SK-N-SH (cell line): ENCODE data around the gene TCEA2. TPM values are rescaled to one million over a fixed set of nuclear protein-coding genes. Genes with fewer than 3 reads are reported as not detected.

Source experiments
- CTCF ChIA-PET: fragments of 300-600, 350-600 bp; formaldehyde crosslinking; extraction: SDS; loops from one replicate; lab custom pipeline; 2021; lab: Yijun Ruan, JAX
- POLR2A ChIA-PET: fragments of 350-600 bp; sonication (Branson Sonifier 250); formaldehyde crosslinking; extraction: SDS; loops from one replicate; lab custom pipeline; 2020; ENCODE audit warnings: antibody characterized with exemption, inconsistent platforms; lab: Yijun Ruan, JAX
- DNase-seq: peaks from one replicate; pipeline ENCODE4 v3.0.0; 2012
- H2AFZ ChIP-seq: fragments of 200-600 bp; sonication (generic); 2 replicates; pipeline ENCODE4 v1.8.1; 2016; ENCODE audit warnings: antibody characterized with exemption, mild to moderate bottlenecking, low read depth
- H3F3A ChIP-seq: fragments of 200-600 bp; sonication (generic); replicated peaks from 2 replicates; pipeline ENCODE3; 2016; ENCODE audit warnings: antibody characterized with exemption, mild to moderate bottlenecking; ENCODE audit not compliant: insufficient read depth
- H3K27ac ChIP-seq, 2 experiments: fragments of 200-500 bp in 1 of 2; fragments of 200-600 bp in 1 of 2; sonication (Bioruptor generic) in 1 of 2; sonication (generic), shearing (Covaris generic) in 1 of 2; 2 replicates each; pipeline versions ENCODE4 v1.5.1 to v1.6.1; 2014 to 2016; ENCODE audit warnings: low read depth in 2 of 2, inconsistent platforms in 1 of 2, low read length in 1 of 2, mild to moderate bottlenecking in 1 of 2, mixed read lengths in 1 of 2
- H3K27me3 ChIP-seq: fragments of 200-600 bp; sonication (generic), shearing (Covaris generic); 2 replicates; pipeline ENCODE4 v1.6.1; 2016; ENCODE audit warnings: mixed run types; ENCODE audit not compliant: insufficient read depth
- H3K36me3 ChIP-seq, 2 experiments: fragments of 200-500 bp in 1 of 2; fragments of 200-600 bp in 1 of 2; sonication (Bioruptor generic) in 1 of 2; sonication (generic) in 1 of 2; replicated peaks in 1 of 2; 2 replicates each; pipeline versions ENCODE3 to v1.5.1; 2014 to 2016; ENCODE audit warnings: low read length in 1 of 2, mild to moderate bottlenecking in 1 of 2; ENCODE audit not compliant: insufficient read depth in 2 of 2, control insufficient read depth in 1 of 2
- H3K4me1 ChIP-seq, 2 experiments: fragments of 200-500 bp in 1 of 2; fragments of 200-600 bp in 1 of 2; sonication (Bioruptor generic) in 1 of 2; sonication (generic), shearing (Covaris generic) in 1 of 2; 2 replicates each; pipeline versions ENCODE4 v1.5.1 to v1.6.1; 2014 to 2016; ENCODE audit warnings: low read depth in 1 of 2, low read length in 1 of 2, mixed run types in 1 of 2; ENCODE audit not compliant: insufficient read depth in 2 of 2, control insufficient read depth in 1 of 2
- H3K4me2 ChIP-seq: fragments of 200-600 bp; sonication (generic), shearing (Covaris generic); 2 replicates; pipeline ENCODE4 v1.6.1; 2017; ENCODE audit warnings: mixed run types
- H3K4me3 ChIP-seq, 2 experiments: fragments of 200-500 bp in 1 of 2; fragments of 200-600 bp in 1 of 2; sonication (Bioruptor generic) in 1 of 2; sonication (generic), shearing (Covaris generic) in 1 of 2; 2 replicates each; pipeline versions ENCODE4 v1.5.1 to v1.8.1; 2014 to 2016; ENCODE audit warnings: low read depth in 2 of 2, inconsistent platforms in 1 of 2, low read length in 1 of 2, mild to moderate bottlenecking in 1 of 2, mixed read lengths in 1 of 2, moderate library complexity in 1 of 2
- H3K79me2 ChIP-seq: fragments of 200-600 bp; sonication (generic); 2 replicates; pipeline ENCODE4 v1.8.1; 2017; ENCODE audit warnings: mild to moderate bottlenecking; ENCODE audit not compliant: insufficient read depth
- H3K9ac ChIP-seq: fragments of 200-600 bp; sonication (generic); 2 replicates; pipeline ENCODE4 v1.6.1; 2017; ENCODE audit warnings: mixed run types
- H3K9me2 ChIP-seq: fragments of 200-600 bp; sonication (generic); 2 replicates; pipeline ENCODE4 v1.6.1; 2017; ENCODE audit warnings: mixed run types
- H3K9me3 ChIP-seq: fragments of 200-600 bp; sonication (generic); 2 replicates; pipeline ENCODE4 v1.6.1; 2017; ENCODE audit warnings: mixed run types, mild to moderate bottlenecking, moderate library complexity
- H4K20me1 ChIP-seq: fragments of 200-600 bp; sonication (generic); 2 replicates; pipeline ENCODE4 v1.6.1; 2017; ENCODE audit warnings: mild to moderate bottlenecking, mixed run types; ENCODE audit not compliant: insufficient read depth
- CTCF ChIP-seq: fragments of 200-600 bp; sonication (generic); IDR thresholded peaks from 2 replicates; pipeline ENCODE4 v1.6.1; 2017; ENCODE audit warnings: antibody characterized with exemption, mild to moderate bottlenecking, moderate library complexity
- ELF1 ChIP-seq: IDR thresholded peaks from 2 replicates; pipeline ENCODE4 v1.4.0; 2012
- EZH2phosphoT487 ChIP-seq: fragments of 200-600 bp; sonication (generic); IDR thresholded peaks from 2 replicates; pipeline ENCODE4 v1.6.1; 2017; ENCODE audit warnings: low read depth, mixed run types, mild to moderate bottlenecking, antibody characterized with exemption, moderate library complexity, borderline replicate concordance
- FOSL2 ChIP-seq: IDR thresholded peaks from 2 replicates; pipeline ENCODE4 v1.4.0; 2012; ENCODE audit warnings: low read depth, mild to moderate bottlenecking, moderate library complexity, borderline replicate concordance
- FOXJ3 ChIP-seq: sonication (generic); formaldehyde crosslinking; IDR thresholded peaks from 2 replicates; pipeline ENCODE4 v1.5.1; 2020; ENCODE audit warnings: mild to moderate bottlenecking, missing genetic modification reagents
- FOXM1 ChIP-seq: IDR thresholded peaks from 2 replicates; pipeline ENCODE4 v1.4.0; 2012; ENCODE audit warnings: low read depth, mild to moderate bottlenecking
- JUND ChIP-seq: IDR thresholded peaks from 2 replicates; pipeline ENCODE4 v1.4.0; 2012
- MAX ChIP-seq: IDR thresholded peaks from 2 replicates; pipeline ENCODE4 v1.4.0; 2012; ENCODE audit warnings: low read depth
- MEF2A ChIP-seq: IDR thresholded peaks from 2 replicates; pipeline ENCODE4 v1.4.0; 2012; ENCODE audit warnings: low read depth, borderline replicate concordance
- MXI1 ChIP-seq: IDR thresholded peaks from 2 replicates; pipeline ENCODE4 v1.6.1; 2012; ENCODE audit warnings: mild to moderate bottlenecking, low read depth, low read length, improper control_type of control experiment
- NFIC ChIP-seq: IDR thresholded peaks from 2 replicates; pipeline ENCODE4 v1.4.0; 2012; ENCODE audit warnings: borderline replicate concordance
- POLR2AphosphoS5 ChIP-seq: IDR thresholded peaks from 2 replicates; pipeline ENCODE4 v1.6.1; 2012; ENCODE audit warnings: low read depth, low read length
- RCOR1 ChIP-seq: fragments of 150-350 bp; IDR thresholded peaks from 2 replicates; pipeline ENCODE4 v1.6.1; 2017; ENCODE audit warnings: antibody characterized with exemption, low read length
- SIN3A ChIP-seq: IDR thresholded peaks from 2 replicates; pipeline ENCODE4 v1.6.1; 2012; ENCODE audit warnings: low read depth, mild to moderate bottlenecking, low read length, moderate library complexity, borderline replicate concordance
- WGBS: methylation state at CpG from one replicate; pipeline ENCODE4 v1.1.6; 2017; ENCODE audit warnings: low lambda C conversion rate; 5-methylcytosine and 5-hydroxymethylcytosine counted together
- polyA plus RNA-seq, 3 experiments: library from polyadenylated mRNA; depleted of rRNA; stranded (reverse); fragments of >200 nt; gene quantifications; 2 replicates each; pipeline ENCODE4 v1.2.3, GENCODE V29; 2012

Gene TCEA2
- polyA plus RNA-seq, 1 of the 3 experiments (the other 2 are of a cell fraction), result 98.9 TPM

GRCh38 chr20:64080013-64080812 lies 17.2 kb downstream of the TCEA2 start, which contains the start of gene OPRL1:
Gene OPRL1 (plus strand): TSS chr20:64080082. CDS start chr20:64092721, 12,639 bp downstream.
- H3K27me3 ChIP-seq, result no peaks in the 10 kb centered on the region; the same call in 1 of the 2 replicates
- no peaks in the 10 kb centered on the region for H4K20me1 ChIP-seq
- no peaks in the 10 kb centered on the region for H3K36me3 ChIP-seq
- 57% methylated on average over 14 of the region's 62 CpGs for WGBS
- ChIA-PET CTCF (interaction anchor here (0.7 to 12.9 kb wide), 9 partner anchors 10 to 139 kb away, joined by 3 to 252 read pairs (median 6); partner anchors contain the start of gene NPBWR2), POLR2A (interaction anchor here (1.0 to 1.2 kb wide), 2 partner anchors 9 to 18 kb away, joined by 3 read pairs; partner anchors contain the start of gene TCEA2)
- H3K4me3 ChIP-seq, result peak within 1 kb of the TSS; percentile 76 to 80
- H3K9me3 ChIP-seq, result no peaks in the 10 kb centered on the region
- H3K27ac ChIP-seq, result peak within 1 kb of the TSS in 1 of 2 experiments; percentile 68; a peak in 2 of 4 replicates
- peak within 1 kb of the TSS; percentile 72; the same call in 1 of the 2 replicates for H2AFZ ChIP-seq
- H3K4me1 ChIP-seq, result peaks cover 13 to 36% of the 10 kb centered on the region in 2 experiments; a peak in 3 of 4 replicates
- DNase-seq, result no peak
- no peak for TF ChIP-seq MAX
- no peak for TF ChIP-seq EZH2phosphoT487
- no peak for TF ChIP-seq FOXM1
- TF ChIP-seq SIN3A, result no peak
- no peak for TF ChIP-seq POLR2AphosphoS5
- no peak for TF ChIP-seq FOXJ3
- TF ChIP-seq MXI1, result no peak
- TF ChIP-seq MEF2A, result no peak
- TF ChIP-seq FOSL2, result no peak
- TF ChIP-seq NFIC, result no peak
- TF ChIP-seq RCOR1, result no peak
- no peak for TF ChIP-seq ELF1
- TF ChIP-seq CTCF, result no peak
- no peak for TF ChIP-seq JUND
- TF ChIP-seq, all 33 proteins: peak for 0
- Histone ChIP-seq H3K9me2 (no peaks in the 10 kb centered on the region), H3K4me2 (peak within 1 kb of the TSS; percentile 99), H3K79me2 (no peaks in the 10 kb centered on the region), H3F3A (peaks cover 14% of the 10 kb centered on the region), H3K9ac (peak within 1 kb of the TSS; percentile 76)
